Measurements from ENCODE around the gene GFRA4.

GRCh38 chr20:3674995-3675900 lies 12.0 kb upstream of the GFRA4 start:
- TF ChIP-seq RARB (CRISPR knock-in tag; IDR thresholded peaks at IDR 0.05), result no peak
- TF ChIP-seq SNAI2 (CRISPR knock-in tag; IDR thresholded peaks at IDR 0.05), result no peak
- no peak for TF ChIP-seq ARNTL (CRISPR knock-in tag; IDR thresholded peaks at IDR 0.05; ENCODE audit: borderline replicate concordance, low read depth)
- TF ChIP-seq CSDC2 (CRISPR knock-in tag; IDR thresholded peaks at IDR 0.05), result no peak
- TF ChIP-seq, protein P1, sequence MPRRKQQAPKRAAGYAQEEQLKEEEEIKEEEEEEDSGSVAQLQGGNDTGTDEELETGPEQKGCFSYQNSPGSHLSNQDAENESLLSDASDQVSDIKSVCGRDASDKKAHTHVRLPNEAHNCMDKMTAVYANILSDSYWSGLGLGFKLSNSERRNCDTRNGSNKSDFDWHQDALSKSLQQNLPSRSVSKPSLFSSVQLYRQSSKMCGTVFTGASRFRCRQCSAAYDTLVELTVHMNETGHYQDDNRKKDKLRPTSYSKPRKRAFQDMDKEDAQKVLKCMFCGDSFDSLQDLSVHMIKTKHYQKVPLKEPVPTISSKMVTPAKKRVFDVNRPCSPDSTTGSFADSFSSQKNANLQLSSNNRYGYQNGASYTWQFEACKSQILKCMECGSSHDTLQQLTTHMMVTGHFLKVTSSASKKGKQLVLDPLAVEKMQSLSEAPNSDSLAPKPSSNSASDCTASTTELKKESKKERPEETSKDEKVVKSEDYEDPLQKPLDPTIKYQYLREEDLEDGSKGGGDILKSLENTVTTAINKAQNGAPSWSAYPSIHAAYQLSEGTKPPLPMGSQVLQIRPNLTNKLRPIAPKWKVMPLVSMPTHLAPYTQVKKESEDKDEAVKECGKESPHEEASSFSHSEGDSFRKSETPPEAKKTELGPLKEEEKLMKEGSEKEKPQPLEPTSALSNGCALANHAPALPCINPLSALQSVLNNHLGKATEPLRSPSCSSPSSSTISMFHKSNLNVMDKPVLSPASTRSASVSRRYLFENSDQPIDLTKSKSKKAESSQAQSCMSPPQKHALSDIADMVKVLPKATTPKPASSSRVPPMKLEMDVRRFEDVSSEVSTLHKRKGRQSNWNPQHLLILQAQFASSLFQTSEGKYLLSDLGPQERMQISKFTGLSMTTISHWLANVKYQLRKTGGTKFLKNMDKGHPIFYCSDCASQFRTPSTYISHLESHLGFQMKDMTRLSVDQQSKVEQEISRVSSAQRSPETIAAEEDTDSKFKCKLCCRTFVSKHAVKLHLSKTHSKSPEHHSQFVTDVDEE (CRISPR knock-in tag; IDR thresholded peaks at IDR 0.05), result no peak
